ENCODE results near the gene REV3L.

Gene REV3L

GRCh38 chr6:111462770-111463391 is 20.1 kb downstream of the REV3L start:
- Mint-ChIP-seq H3K4me3 (no peak overlapping the region), H3K27me3 (ENCODE audit: low read depth, poor library complexity) (peaks cover 4% of the 10 kb centered on the region), H3K9me3 (peaks cover 31% of the 10 kb centered on the region), H3K27ac (no peak overlapping the region), H3K4me1 (no peaks in the 10 kb centered on the region), H3K36me3 (ENCODE audit: low read depth) (peaks cover 50% of the 10 kb centered on the region)
- TF ChIP-seq, protein P1, sequence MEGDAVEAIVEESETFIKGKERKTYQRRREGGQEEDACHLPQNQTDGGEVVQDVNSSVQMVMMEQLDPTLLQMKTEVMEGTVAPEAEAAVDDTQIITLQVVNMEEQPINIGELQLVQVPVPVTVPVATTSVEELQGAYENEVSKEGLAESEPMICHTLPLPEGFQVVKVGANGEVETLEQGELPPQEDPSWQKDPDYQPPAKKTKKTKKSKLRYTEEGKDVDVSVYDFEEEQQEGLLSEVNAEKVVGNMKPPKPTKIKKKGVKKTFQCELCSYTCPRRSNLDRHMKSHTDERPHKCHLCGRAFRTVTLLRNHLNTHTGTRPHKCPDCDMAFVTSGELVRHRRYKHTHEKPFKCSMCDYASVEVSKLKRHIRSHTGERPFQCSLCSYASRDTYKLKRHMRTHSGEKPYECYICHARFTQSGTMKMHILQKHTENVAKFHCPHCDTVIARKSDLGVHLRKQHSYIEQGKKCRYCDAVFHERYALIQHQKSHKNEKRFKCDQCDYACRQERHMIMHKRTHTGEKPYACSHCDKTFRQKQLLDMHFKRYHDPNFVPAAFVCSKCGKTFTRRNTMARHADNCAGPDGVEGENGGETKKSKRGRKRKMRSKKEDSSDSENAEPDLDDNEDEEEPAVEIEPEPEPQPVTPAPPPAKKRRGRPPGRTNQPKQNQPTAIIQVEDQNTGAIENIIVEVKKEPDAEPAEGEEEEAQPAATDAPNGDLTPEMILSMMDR (IDR thresholded peaks at IDR 0.05): no peak
- DNase-seq: no peak

- H3K27me3 Mint-ChIP-seq (ENCODE audit: low read depth, poor library complexity): peaks cover 4% of the 10 kb centered on the region
- no peak overlapping the region for H3K4me3 Mint-ChIP-seq
- H3K27ac Mint-ChIP-seq: no peak overlapping the region
- H3K4me1 Mint-ChIP-seq: no peaks in the 10 kb centered on the region
- TF ChIP-seq, protein P1 (IDR thresholded peaks at IDR 0.05): no peak
- peaks cover 55% of the 10 kb centered on the region for H3K36me3 Mint-ChIP-seq (ENCODE audit: low read depth)
- peaks cover 37% of the 10 kb centered on the region for H3K9me3 Mint-ChIP-seq
- no peak for DNase-seq
Observed at GRCh38 chr6:111461860-111462259, 21.2 kb downstream of the REV3L start.

DNA sequence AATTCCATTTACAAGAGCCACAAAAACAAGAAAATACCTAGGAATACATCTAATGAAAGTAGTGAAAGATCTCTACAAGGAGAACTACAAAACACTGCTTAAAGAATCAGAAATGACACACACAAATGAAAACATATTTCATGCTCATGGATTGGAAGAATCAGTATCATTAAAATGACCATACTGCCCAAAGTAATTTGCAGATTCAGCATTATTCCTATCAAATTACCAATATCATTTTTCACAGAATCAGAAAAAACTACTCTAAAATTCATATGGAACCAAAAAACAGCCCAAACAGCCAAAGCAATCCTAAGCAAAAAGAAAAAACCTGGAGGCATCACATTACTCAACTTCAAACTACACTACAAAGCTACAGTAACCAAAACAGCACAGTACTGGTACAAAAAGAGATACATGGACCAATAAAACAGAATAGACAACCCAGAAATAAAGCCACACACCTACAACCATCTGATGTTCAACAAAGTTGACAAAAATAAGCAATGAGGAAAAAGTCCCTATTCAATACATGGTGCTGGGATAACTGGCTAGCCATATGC is 24.3 kb downstream of the REV3L start:
- Mint-ChIP-seq H3K4me1 (no peaks in the 10 kb centered on the region), H3K27me3 (ENCODE audit: low read depth, poor library complexity) (peaks cover 4% of the 10 kb centered on the region), H3K4me3 (no peak overlapping the region), H3K9me3 (peaks cover 37% of the 10 kb centered on the region), H3K36me3 (ENCODE audit: low read depth) (peaks cover 67% of the 10 kb centered on the region), H3K27ac (no peak overlapping the region)
- no peak for DNase-seq
- TF ChIP-seq, protein P1 (IDR thresholded peaks at IDR 0.05): no peak

GRCh38 chr6:111456208-111456607 is 26.8 kb downstream of the REV3L start:
- Mint-ChIP-seq H3K36me3 (ENCODE audit: low read depth) (peaks cover 50% of the 10 kb centered on the region), H3K4me3 (no peak overlapping the region), H3K27me3 (ENCODE audit: low read depth, poor library complexity) (peaks cover 4% of the 10 kb centered on the region), H3K27ac (no peak overlapping the region), H3K9me3 (peaks cover 37% of the 10 kb centered on the region), H3K4me1 (no peaks in the 10 kb centered on the region)
- TF ChIP-seq, protein P1 (IDR thresholded peaks at IDR 0.05): no peak
- no peak for DNase-seq

DNA sequence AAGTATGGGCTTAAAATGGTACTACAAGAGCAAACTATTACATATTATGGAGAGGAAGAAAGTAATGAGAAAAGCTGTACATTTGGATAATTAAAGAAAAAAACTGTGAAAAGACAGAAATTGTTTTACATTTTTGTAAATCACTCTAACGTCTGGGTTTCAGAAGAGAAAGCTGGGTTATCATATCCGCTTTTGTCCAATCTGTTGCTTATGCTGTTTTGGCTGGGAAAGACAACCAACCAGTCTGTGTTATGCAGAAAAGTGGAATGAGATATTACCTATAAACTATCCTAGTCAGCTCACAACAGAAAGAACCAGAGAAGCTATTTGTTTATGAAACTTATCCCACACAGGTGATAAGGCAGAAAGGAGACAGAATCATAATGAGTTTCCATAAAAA is 32.4 kb downstream of the REV3L start:
- H3K4me1 Mint-ChIP-seq: no peaks in the 10 kb centered on the region
- peaks cover 12% of the 10 kb centered on the region for H3K36me3 Mint-ChIP-seq (ENCODE audit: low read depth)
- no peak for DNase-seq
- H3K9me3 Mint-ChIP-seq: no peaks in the 10 kb centered on the region
- peak overlapping the region; percentile 62 for H3K27ac Mint-ChIP-seq
- no peaks in the 10 kb centered on the region for H3K27me3 Mint-ChIP-seq (ENCODE audit: low read depth, poor library complexity)
- H3K4me3 Mint-ChIP-seq: no peak overlapping the region
- TF ChIP-seq, protein P1 (IDR thresholded peaks at IDR 0.05): no peak

DNA sequence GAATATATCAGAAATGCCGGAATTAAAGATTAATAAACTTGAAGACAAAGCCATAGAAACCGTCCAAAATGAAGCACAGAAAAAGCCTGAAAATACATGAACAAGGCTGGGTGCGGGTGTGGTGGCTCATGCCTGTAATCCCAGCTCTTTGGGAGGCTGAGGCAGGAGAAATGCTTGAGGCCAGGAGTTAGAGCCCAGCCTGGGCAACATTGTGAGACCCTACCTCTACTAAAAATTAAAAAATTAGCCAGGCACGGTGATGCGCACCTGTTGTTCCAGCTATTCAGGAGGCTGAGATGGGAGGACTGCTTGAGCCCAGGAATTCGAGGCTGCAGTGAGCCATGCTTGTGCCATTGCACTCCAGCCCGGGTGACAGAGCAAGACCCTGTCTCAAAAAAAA is 32.9 kb downstream of the REV3L start:
- H3K9me3 Mint-ChIP-seq: no peaks in the 10 kb centered on the region

More for the DNA sequence above, 32.9 kb downstream of the REV3L start:
- Mint-ChIP-seq H3K27ac (no peak overlapping the region), H3K4me1 (no peaks in the 10 kb centered on the region), H3K4me3 (no peak overlapping the region), H3K27me3 (ENCODE audit: low read depth, poor library complexity) (no peaks in the 10 kb centered on the region), H3K36me3 (ENCODE audit: low read depth) (peaks cover 10% of the 10 kb centered on the region)
- no peak for DNase-seq
- TF ChIP-seq, protein P1 (IDR thresholded peaks at IDR 0.05): no peak

Measured in nephron progenitor cell (in vitro differentiated cells).